Dedifferentiated amniotic fluid mesenchymal stem cell (primary cell): ENCODE measurements around the gene TGDS.
"Not testable (repeated sequence)": the region's sequence is repeated elsewhere in the genome, so short reads cannot be mapped to it uniquely, and the experiment has no call there.

Source experiments
- DNase-seq: peaks from one replicate; pipeline ENCODE4 v3.0.0-alpha.2; 2016; ENCODE audit errors: extremely low spot score

Gene TGDS

DNA sequence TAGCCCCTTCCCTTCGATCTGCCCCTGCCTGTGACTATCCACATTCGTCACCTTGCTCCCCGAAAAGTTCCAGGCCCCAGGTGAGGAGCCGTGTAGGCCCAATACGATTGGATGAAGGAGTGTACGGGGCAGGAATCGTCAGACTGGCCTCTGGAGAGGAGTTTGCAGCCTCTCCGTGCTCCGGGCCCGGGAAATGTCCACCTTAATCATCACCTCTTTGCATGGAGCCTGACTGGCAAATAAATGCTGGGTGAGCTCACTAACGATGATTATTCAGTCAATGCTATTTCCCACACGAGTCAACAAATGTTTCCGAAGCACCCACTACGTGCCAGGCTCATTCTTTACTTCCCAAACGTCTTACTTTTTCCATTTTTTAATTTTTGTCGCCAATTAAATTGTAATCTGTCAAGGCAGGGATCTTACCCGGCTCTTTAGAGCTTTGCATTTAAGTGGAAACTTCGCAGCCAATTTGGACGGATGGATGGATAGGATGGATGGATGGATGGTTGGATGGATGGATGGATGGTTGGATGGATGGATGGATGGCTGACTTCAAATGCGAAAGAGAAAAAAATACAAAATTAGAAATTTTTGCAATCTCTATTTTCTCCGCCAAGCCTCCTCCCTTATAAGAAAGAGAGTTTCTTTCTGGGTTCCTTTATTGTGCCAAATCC, 45.8 kb downstream of the TGDS start:
- peak; percentile 36 for DNase-seq

DNA sequence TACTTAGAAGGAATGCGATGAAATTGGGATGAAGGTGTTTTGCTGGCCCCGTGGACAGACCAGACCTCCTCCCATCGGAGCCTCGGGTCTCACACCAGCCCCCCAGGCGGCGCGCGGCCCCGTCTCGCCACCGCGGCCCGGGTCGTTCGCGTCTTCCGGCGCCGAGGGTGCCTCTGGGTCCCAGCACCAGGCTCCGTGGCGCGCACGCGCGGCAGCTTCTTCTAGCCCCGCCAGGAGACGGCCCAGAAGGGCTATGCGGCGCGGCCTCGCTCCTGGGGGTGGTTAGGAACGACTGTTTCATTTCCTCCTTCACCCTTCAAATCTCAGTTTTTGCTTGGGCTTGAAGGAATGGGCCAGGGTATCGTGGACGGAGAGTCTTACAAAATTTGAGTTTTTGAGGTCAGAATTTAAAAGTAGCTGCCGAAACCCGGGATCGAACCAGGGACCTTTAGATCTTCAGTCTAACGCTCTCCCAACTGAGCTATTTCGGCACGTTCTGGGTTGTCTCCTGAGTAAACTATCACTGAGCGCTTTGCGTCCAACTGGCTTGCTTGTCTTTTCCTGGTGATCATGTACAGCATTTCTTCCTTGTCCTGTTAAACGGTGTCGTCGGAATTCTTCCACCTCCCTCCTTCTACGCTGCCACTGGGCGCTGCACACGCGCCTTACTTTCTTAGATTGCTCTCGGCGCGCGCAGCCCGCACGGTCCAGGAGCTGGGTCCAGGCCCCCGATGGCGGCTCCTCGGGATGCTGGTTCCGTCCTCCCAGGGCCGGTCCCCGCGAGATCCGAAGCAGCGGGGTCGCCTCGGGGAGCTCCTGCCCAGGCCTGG, 46.5 kb downstream of the TGDS start:
- peak; percentile 95 for DNase-seq

DNA sequence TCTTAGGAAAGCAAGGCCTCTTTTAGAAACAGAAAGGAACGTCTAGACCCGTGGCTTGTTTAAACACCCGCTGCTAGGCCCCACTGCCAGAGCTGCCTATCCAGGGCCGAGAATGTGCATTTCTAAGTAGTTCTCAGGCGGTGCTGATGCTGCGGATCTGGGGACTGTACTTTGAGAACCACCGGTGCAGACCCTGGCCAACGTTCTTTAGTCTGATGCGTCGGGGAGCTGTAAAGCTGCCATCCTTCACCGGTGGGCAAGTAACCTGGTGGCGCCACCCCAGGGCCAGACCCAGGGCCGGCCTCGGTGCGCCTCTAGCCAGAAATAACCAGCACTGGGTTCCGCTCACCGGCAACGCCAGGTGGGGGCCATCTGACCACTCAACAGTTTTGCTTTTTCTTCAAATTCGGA, 47.1 kb downstream of the TGDS start:
- DNase-seq = peak; percentile 16

DNA sequence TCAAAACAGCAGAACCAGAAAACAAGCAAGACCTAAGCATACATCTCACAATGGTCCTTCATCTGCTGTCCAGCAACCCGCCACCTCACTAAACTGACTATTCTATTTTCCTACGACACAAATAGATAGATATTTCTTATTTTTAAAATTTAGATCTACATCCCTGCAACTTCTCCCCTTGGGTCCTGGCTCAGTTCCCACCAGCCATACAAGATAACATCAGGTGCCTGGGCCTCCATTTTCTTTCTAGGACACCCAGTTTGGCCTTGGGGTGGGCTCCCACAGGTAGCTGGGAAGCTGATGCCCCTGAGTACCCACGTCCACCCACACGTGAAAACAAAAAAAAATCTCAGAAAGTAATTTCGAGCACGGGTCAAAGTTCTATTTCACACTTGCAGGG, 47.6 kb downstream of the TGDS start:
- no peak for DNase-seq

DNA sequence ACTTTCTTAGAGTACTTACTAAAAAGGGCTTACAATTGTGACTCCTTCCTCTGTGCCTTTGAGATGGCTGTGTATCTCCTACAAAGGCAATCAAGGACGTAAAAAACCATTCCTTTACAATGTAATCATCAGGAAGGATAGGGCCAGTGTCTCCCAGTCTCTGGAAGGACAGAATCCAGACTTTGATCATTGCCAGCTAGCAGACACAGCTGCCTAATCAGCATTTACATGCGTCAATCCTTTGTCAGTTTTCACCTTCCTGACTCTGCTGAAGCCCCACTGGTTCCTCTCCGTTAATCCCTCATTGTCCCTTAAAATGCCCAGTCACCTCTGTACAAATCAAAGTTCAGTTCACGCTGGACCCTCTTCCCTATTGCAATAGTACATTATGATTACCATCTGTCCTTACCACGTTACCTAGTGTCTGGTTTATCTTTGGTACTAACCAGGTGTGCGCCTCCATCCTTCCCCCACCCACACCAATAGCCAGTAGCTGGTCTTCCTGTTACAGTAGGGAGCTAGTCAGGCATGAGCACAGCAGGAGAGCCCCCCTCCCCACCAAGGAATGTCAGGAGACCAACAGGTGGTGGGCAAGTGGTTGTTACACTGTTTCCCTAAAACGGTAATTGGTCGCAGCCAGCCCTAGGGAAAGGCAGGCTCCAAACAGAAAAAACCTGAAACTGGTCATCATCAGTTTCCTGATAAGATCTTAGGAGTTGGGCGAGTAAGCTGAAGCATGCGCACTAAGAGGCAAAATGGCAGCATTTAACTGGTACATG, 49.7 kb downstream of the TGDS start:
- DNase-seq = no peak

DNA sequence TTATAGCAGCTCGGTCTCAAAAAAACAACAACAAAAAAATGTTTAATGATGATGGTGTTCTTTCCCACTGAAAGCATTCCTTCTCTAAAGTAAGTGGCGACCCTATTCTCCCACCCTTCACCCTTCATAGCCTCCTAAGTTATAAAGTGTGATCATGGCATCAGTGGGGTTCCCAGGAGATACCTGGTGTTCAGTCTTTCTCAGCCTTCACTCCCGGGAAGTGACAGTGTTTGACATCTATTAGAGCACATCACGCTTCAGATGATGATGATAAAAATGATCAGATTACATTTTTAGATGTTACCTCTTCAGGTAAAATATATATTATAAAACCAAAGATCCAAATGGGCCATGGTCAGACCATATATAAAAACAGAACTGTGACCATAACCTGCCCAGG, 51.0 kb downstream of the TGDS start:
- no peak for DNase-seq

DNA sequence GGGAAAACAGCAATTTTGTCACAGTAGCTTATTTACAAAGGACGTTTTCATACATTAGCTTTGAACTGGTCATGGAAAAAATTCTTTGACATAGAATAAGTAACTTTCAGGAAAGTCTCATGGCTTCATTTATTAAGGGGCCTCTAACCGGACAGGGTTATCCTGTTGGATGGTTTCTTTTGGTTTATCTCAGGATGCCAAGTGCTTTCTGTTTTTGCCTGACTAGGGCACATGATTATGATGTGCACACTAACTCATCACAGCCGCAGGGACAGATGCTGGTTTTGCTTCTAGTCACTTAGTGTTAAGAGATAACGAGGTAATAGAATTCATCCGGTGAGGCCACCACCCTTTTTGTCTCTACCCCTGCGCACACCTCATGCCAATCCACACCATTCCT, 53.0 kb downstream of the TGDS start:
- no peak for DNase-seq

DNA sequence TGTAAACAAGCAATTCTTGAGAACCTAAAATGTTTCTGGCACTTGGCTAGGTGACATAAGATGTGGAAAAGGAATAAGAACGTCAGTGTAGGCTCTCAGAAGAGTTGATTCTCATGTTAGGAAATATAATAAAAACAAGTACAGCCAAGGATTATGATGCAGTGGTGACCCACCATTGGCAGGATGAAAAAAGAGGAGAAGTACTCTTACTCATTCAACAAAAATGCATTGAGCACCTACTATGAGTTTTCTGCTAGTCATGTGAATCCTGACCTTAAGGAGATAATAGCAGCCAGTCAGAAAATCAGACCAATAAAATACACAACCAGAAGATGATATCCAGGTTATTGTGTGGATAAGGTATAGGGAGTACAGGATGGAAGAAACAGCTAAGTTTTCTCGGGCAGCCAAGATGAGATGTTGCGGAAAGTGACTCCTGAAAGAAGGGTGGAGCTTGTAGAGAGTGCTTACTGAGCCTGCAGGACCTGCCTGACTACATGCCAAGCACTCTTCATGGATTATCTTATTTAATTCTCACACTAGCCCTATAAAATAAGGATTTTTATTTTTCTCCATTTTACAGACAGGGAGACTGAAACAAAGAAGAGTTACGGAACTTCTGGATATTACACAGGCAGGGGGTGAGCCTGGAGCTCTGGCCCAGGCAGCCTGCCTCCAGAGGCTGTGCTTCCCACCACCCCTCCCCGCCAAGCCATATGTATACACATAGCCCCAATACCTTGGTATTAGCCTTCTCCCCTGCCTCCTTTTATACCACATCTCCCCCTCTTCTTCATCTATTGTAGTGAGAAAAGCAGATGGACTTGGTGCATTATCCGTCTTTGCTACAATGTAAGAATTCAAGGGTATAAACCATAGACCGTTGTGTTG, 58.0 kb downstream of the TGDS start:
- DNase-seq = no peak

DNA sequence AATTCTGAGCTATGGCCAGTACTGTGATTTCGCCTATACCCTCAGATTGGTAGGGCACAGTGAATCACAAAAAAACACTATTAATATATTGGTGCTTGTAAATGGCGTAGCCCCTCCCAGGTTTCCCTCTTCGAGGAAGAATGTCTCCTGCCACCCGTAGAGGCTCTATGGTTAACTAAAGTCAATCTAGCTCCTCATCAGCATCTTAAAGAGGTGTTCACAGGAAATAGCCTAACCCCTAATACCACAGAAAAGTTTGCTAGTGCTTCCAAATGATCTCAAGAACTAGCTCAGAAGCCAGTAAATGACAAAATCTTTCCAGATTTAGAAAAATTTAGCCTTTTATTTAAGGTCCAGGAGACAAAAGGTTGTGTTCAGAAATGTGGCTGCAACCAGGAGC, 60.2 kb downstream of the TGDS start:
- no peak for DNase-seq

DNA sequence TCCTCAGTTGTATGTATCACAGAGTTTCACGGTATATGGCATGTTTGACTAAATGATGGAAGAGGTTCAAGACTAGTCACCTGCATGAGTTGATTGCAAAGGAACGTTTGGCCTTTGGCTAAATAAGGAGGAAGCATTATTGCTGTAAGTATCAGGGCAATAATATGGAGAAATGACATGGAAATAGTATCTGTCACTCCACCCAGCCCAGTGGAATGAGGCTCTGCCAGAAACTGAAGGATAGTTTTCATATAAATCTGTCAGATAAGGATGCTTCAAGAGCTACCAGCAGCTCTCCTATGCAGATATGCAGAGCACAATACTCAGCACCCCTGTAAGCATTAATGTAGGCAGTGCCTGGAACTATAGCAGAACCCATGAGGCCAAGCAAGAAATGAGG, 60.7 kb downstream of the TGDS start:
- DNase-seq = no peak

DNA sequence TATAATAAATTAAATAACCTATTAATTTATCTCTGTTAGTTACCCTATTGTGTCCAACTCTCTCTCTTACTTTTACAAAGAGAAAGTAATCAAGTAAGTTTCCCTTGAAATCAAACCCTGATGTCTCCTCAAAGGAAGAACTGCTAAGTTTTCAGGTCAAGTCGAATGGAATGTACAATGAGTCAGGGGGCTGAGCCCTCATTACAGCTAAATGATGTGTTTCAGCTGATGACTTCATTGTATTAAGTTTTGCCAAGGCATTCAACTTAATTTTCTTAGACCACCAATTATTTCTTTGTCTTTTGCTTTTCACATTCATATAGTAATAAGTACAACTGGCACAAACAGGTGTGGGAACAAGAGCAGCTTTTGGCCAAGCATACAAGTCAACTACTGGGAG, 61.8 kb downstream of the TGDS start:
- DNase-seq = no peak

DNA sequence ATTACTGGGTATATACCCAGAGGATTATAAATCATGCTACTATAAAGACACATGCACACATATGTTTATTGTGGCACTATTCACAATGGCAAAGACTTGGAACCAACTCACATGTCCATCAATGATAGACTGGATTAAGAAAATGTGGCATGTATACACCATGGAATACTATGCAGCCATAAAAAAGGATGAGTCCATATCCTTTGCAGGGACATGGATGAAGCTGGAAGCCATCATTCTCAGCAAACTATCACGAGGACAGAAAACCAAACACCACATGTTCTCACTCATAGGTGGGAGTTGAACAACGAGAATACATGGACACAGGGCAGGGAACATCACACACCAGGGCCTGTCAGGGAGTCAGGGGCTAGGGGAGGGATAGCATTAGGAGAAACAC, 63.7 kb downstream of the TGDS start:
- not testable (repeated sequence) for DNase-seq

DNA sequence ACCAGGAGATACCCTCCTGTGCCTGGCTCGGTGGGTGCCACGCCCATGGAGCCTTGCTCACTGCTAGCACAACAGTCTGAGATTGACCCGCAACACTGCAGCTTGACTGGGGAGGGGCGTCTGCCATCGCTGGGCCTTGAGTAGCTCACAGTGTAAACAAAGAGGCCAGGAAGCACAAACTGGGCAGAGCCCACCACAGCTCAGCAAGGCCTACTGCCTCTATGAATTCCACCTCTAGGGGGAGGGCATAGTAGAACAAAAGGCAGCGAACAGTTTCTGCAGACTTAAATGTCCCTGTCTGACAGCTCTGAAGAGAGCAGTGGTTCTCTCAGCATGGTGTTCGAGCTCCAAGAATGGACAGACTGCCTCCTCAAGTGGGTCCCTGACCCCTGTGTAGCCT, 69.0 kb downstream of the TGDS start:
- not testable (repeated sequence) for DNase-seq

DNA sequence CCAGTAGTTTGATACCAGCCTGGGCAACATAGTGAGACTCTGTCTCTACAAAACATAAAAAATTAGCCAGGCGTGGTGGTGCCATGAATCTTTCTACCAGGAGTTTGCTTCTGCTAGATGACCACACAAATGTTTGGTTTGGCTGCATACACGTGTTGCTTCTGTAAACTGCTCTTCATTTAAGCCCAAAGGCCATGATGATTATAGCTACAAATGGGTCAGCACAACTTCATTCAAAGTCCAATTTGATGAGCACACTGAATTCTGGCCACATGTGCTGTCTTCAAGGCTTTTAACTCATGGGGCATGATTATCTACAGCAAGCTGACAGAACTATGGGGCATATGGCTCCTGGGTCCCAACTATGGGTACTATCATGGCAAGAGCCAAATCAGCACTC, 70.2 kb downstream of the TGDS start:
- no peak for DNase-seq

DNA sequence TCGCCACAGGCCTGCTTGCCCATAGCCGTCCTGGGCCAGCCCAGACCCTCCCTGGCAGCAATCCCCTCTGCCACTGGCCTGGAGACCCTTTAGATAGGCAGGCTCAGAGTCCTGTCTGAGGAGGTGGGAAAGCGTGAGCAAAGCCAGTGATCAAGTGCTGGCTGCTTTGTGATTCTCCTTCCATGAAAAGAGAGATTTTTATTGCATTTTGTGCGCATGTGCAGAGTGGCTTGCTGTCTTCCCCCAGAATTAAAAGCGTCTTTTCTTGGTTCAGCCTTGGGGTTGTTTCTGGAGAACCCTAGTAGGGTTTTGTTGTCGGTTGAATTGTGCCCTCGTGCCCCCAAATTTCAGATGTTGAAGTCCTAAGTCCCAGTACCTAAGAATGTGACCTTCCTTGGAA, 71.5 kb downstream of the TGDS start:
- DNase-seq = no peak
